ENCODE results near the gene CACNA2D3.

The CACNA2D3 gene

GRCh38 chr3:54863366-54863765 is 741.0 kb downstream of the CACNA2D3 start:
- DNase-seq = no peak

DNA sequence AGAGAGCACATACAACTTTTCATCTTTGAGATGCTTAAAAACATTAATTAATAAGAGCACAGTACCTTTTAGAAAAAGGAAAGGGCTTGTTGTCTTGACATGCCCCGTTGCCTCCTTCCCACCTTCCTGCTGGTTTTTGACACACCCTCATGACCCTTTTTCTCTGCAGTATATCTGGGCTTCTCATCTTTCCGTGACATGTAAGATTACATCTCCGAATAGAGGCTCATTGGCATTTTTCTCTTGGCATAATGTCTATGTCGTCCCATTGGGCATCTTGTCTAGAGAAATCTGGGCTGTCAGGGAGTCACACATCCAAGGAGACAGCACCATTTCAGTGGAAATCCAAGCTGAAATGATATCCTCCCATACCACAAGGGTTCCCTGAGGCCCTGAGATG is 741.4 kb downstream of the CACNA2D3 start:
- DNase-seq = no peak

- DNase-seq = no peak
Measured at GRCh38 chr3:54865316-54865715, 743.0 kb downstream of the CACNA2D3 start.

- no peak for DNase-seq
Measured at GRCh38 chr3:54866251-54866650, 743.9 kb downstream of the CACNA2D3 start.

- peak; percentile 98 for DNase-seq
Measured at GRCh38 chr3:54870423-54870822, 748.1 kb downstream of the CACNA2D3 start.

GRCh38 chr3:54871867-54872266 is 749.5 kb downstream of the CACNA2D3 start:
- DNase-seq = no peak

DNA sequence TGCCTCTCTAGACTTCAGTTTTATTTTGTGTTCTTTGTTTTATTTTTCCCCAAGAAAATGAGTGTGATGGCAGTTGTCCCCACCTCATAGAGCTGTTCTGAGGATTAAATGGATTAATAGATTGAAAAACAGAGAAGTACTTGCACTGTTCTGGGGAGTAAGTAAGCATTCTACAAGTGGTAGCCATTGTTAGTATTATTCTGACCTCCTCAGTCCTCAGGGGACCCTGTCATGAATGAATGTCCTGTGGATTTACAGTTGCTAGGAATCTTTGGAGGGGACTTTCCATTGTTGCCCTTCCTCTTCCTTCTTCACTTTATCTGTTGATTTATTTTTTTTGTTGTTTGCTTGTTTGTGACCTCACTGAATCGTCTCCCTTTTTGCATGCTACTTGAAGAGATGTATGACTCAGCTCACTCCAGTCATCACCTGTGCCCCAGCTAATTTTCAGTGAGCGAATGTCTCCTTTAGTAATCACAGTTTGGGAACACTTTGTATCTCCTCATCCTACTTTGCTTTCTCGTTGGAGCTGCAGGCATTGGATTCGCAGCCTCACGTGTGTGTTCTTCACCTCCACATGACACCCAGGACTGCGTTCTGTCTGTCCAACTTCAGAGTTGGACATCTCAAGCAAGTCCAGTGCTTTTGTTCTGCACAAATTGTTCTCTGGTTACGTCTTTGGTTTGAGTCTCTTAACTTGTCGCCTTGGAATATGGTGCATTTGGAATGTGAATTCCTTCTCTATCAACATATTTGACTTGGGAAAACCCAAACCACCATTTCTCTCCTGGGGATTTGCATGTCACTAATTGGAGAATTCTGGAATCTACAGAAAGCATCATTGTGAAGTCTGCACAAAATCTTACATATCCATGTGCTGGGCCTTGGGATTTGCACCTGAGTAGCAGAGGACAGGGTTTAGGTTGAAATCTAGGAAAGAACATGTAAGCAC is 751.0 kb downstream of the CACNA2D3 start:
- DNase-seq = no peak

DNA sequence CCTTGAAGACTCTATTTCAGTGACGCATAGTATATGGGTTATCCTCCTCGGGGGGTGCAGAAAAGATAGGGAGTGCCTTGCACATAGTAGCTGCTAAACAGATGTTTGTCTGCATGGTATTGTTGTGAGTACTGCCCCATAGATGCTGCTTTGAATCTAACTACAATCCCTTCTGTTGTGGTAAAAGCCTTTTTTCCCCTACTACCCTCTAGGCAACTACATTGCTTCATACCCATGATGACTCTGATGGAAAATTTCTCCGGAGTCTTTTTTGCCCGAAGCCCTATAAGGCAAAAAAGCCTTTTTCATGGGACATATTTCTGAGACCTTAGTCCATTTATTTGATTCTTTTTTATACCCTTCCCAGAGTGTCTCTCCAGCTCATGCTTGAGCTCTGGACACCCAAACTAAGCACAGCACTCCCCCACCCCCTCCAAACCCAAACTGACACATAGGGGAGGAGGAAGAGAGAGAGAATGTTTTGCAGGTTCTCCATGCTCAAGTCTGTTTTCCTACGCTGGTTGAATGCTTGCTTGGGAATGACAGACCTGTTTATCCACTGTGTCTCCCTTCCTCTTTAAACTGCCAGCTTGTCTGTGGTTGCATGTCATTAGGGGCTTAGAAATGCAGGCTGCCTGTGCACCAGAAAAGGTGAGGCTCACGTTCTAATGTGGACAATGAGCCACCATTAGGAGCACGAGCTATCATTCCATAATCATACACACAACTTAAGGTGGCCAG is 752.6 kb downstream of the CACNA2D3 start:
- DNase-seq = no peak

GRCh38 chr3:54875596-54876268 is 753.4 kb downstream of the CACNA2D3 start:
- no peak for DNase-seq

DNA sequence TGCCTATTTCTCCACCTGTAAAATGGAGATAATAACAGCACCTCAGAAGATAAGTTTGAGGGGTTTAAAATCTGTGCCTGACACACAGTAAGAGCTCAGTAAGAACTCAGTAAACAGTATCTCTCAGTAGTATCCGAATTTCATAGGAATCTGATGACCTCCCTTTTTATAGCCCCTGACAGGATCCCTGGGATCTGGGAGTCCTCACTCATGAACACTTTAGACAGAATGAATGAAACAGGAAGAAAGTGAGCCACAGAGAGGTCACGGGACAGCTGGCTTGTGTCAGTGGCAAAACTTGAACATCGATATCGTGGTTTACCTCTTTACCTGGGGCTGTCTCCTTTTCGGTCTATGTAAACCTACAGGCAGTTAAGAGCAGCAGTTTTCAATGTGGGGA is 754.3 kb downstream of the CACNA2D3 start:
- no peak for DNase-seq

GRCh38 chr3:54877730-54878129 is 755.4 kb downstream of the CACNA2D3 start:
- DNase-seq = peak; percentile 66

GRCh38 chr3:54878145-54878544 is 755.8 kb downstream of the CACNA2D3 start:
- DNase-seq = peak; percentile 50

GRCh38 chr3:54882129-54882833 is 759.9 kb downstream of the CACNA2D3 start:
- peak; percentile 94 for DNase-seq

DNA sequence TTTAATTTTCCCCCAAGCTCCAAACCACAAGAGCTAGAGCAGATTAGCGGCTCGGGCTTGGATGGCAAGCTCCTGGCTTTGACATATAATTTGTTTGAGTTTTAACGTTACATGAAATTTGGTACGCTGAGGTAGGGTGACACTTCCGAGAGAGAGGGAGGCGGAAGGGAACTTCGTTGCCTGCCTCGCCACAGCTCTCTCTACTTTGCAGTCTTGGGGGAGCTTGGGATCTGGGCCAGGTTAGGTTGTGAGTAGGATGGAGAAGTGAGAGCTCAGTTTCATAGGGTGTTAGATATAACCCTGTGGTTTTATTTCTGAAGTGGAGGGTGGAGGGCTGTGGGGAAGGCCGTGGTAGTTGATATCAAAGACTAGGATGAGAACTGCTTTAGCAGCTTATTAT is 765.8 kb downstream of the CACNA2D3 start:
- DNase-seq = no peak

DNA sequence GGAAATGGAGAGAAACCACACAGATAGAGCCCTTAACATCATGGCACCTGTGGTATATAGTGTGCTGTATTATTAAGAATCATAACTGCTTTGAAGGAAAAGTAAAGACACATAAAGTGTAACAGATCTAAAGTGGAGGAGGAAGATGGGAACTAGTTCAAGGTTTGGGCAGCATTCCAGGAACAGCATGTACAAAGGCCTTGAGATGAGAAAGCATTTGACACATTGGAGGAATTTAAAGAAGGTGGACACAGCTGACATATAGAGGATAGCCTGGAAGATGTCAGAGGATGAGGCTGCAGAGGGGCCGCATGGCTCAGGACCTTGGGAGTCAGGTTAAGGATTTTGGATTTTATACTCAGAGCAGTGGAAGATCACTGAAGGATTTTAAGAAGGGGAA is 766.5 kb downstream of the CACNA2D3 start:
- no peak for DNase-seq

GRCh38 chr3:54889731-54890130 is 767.4 kb downstream of the CACNA2D3 start:
- no peak for DNase-seq

GRCh38 chr3:54891540-54891897 is 769.2 kb downstream of the CACNA2D3 start:
- peak; percentile 95 for DNase-seq

DNA sequence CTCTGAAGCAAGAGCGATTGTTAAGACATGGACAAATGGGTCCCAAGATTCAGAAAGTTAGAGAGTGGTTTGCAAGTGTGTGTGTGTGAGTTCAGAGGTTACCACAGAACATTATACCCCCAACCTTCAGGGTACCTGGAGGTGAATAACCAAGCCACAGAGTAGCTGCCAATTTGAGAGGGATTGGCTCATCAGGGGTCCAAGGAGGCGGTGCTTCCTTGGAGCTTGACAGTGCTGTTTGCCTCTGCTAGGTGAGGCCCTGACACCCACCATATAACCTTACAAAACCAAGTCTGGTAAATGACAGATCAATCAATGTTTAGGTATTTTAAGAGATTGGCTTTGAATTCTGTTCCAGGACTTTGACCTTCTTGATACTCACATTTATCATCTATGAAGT is 769.8 kb downstream of the CACNA2D3 start:
- DNase-seq = no peak

GRCh38 chr3:54895613-54896012 is 773.3 kb downstream of the CACNA2D3 start:
- DNase-seq = no peak

GRCh38 chr3:54897028-54897711 is 774.8 kb downstream of the CACNA2D3 start:
- DNase-seq = peak; percentile 71

GRCh38 chr3:54899273-54899672 is 776.9 kb downstream of the CACNA2D3 start:
- no peak for DNase-seq
